ENCODE results near the gene RABGAP1L.

DNA sequence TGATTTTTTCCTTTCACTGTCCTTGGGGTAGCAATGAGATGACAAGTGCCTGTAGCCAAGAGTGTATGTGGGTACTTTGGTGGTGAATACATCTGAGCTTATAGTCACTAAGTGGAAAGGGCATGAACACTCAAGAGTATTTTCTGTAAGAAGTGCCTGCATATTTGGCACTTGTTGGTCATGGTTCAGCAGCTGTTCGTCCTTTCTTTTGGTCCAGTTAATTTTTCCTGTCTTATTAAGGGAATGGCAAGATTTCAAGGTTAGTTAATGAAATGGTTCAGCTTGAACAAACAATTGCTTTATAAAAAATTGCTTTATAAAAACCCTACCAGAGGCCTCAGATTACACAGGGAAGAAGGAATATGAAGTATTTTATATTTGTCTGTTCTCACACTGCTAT, 239.9 kb downstream of the RABGAP1L start:
- TF ChIP-seq, protein P1, sequence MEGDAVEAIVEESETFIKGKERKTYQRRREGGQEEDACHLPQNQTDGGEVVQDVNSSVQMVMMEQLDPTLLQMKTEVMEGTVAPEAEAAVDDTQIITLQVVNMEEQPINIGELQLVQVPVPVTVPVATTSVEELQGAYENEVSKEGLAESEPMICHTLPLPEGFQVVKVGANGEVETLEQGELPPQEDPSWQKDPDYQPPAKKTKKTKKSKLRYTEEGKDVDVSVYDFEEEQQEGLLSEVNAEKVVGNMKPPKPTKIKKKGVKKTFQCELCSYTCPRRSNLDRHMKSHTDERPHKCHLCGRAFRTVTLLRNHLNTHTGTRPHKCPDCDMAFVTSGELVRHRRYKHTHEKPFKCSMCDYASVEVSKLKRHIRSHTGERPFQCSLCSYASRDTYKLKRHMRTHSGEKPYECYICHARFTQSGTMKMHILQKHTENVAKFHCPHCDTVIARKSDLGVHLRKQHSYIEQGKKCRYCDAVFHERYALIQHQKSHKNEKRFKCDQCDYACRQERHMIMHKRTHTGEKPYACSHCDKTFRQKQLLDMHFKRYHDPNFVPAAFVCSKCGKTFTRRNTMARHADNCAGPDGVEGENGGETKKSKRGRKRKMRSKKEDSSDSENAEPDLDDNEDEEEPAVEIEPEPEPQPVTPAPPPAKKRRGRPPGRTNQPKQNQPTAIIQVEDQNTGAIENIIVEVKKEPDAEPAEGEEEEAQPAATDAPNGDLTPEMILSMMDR (IDR thresholded peaks at IDR 0.05; ENCODE audit: low read depth, low read length): no peak
- TF ChIP-seq POLR2A (IDR thresholded peaks at IDR 0.05; ENCODE audit: extremely low read depth, insufficient read length): no peak
- TF ChIP-seq, protein P2, sequence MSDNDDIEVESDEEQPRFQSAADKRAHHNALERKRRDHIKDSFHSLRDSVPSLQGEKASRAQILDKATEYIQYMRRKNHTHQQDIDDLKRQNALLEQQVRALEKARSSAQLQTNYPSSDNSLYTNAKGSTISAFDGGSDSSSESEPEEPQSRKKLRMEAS (IDR thresholded peaks at IDR 0.05; ENCODE audit: low read depth, low read length): no peak
